H1 (cell line): ENCODE data around the gene MDC1. TPM values are rescaled to one million over a fixed set of nuclear protein-coding genes. Genes with fewer than 3 reads are reported as not detected.

Experiments used
- BCL11A ChIP-seq, 2 experiments: IDR thresholded peaks; one replicate each; pipeline ENCODE4 v1.6.1; 2011; ENCODE audit warnings: low read depth in 2 of 2, low read length in 2 of 2, mild to moderate bottlenecking in 2 of 2
- CBX5 ChIP-seq: fragments of 300-800, 300-1000 bp; sonication (generic); IDR thresholded peaks from 2 replicates; pipeline ENCODE4 v1.7.1; 2016; ENCODE audit warnings: antibody characterized with exemption, low read length, low read depth
- CHD2 ChIP-seq: IDR thresholded peaks from 2 replicates; pipeline ENCODE4 v1.6.1; 2012; ENCODE audit warnings: low read length, improper control_type of control experiment
- CREB1 ChIP-seq: IDR thresholded peaks from 2 replicates; pipeline ENCODE4 v1.6.1; 2012; ENCODE audit warnings: inconsistent platforms
- EZH2 ChIP-seq: fragments of 200-600 bp; sonication (generic); IDR thresholded peaks from 2 replicates; pipeline ENCODE4 v1.7.1; 2012; ENCODE audit warnings: low read depth, mild to moderate bottlenecking, moderate library complexity, low read length, inconsistent platforms; ENCODE audit not compliant: severe bottlenecking
- FOSL1 ChIP-seq: IDR thresholded peaks from 2 replicates; pipeline ENCODE4 v1.6.1; 2011; ENCODE audit warnings: mild to moderate bottlenecking, low read depth, low read length, moderate library complexity; ENCODE audit not compliant: insufficient read depth
- GABPA ChIP-seq: IDR thresholded peaks from 2 replicates; pipeline ENCODE4 v1.6.1; 2011; ENCODE audit warnings: mild to moderate bottlenecking, low read length, moderate library complexity, borderline replicate concordance; ENCODE audit not compliant: insufficient read depth
- HDAC2 ChIP-seq, 2 experiments: fragments of 300-600 bp in 1 of 2; sonication (generic) in 1 of 2; IDR thresholded peaks; 2 replicates each; pipeline ENCODE4 v1.6.1; 2011 to 2012; ENCODE audit warnings: low read depth in 2 of 2, low read length in 2 of 2, mild to moderate bottlenecking in 2 of 2, moderate library complexity in 2 of 2, borderline replicate concordance in 1 of 2, inconsistent platforms in 1 of 2
- KDM4A ChIP-seq: IDR thresholded peaks from one replicate; pipeline ENCODE4 v1.7.1; 2012; ENCODE audit warnings: low read depth, mild to moderate bottlenecking, moderate library complexity, low read length, inconsistent platforms; ENCODE audit not compliant: severe bottlenecking
- KDM5A ChIP-seq: fragments of 200-600 bp; IDR thresholded peaks from 2 replicates; pipeline ENCODE4 v1.7.1; 2012; ENCODE audit warnings: mild to moderate bottlenecking, low read length, inconsistent platforms, mixed read lengths
- NANOG ChIP-seq: IDR thresholded peaks from 2 replicates; pipeline ENCODE4 v1.6.1; 2011; ENCODE audit warnings: low read length, low read depth, mild to moderate bottlenecking, inconsistent platforms; ENCODE audit not compliant: insufficient read depth, poor library complexity, severe bottlenecking
- NRF1 ChIP-seq: IDR thresholded peaks from 2 replicates; pipeline ENCODE4 v1.6.1; 2011; ENCODE audit warnings: mild to moderate bottlenecking, low read depth, low read length, improper control_type of control experiment
- RNF2 ChIP-seq: fragments of 200-900, 300-1000 bp; sonication (generic); IDR thresholded peaks from 2 replicates; pipeline ENCODE4 v1.7.1; 2016; ENCODE audit warnings: borderline replicate concordance, low read depth, mild to moderate bottlenecking, antibody characterized with exemption, low read length; ENCODE audit not compliant: poor library complexity, severe bottlenecking; ENCODE audit errors: missing control alignments
- SIX5 ChIP-seq: IDR thresholded peaks from 2 replicates; pipeline ENCODE4 v1.6.1; 2011; ENCODE audit warnings: mild to moderate bottlenecking, low read depth, low read length
- SRF ChIP-seq: IDR thresholded peaks from 2 replicates; pipeline ENCODE4 v1.6.1; 2011; ENCODE audit warnings: mild to moderate bottlenecking, low read depth, low read length, moderate library complexity
- ZNF274 ChIP-seq: IDR thresholded peaks from 2 replicates; pipeline ENCODE4 v1.7.0; 2012; ENCODE audit warnings: low read length, borderline replicate concordance; ENCODE audit errors: extremely low read depth
- polyA plus RNA-seq, 7 experiments: library from polyadenylated mRNA; depleted of rRNA in 3 of 7; stranded (reverse) in 5 of 7; unstranded in 2 of 7; fragments of >200 nt in 5 of 7; fragments of 200-250 nt in 2 of 7; gene quantifications; 1 replicate in 5 of 7; 2 replicates in 1 of 7; 4 replicates in 1 of 7; pipeline versions ENCODE4 v1.2.1 to v1.2.3, GENCODE V29; 2011 to 2013; ENCODE audit warnings: missing spikeins in 2 of 7, mixed read lengths in 2 of 7
- total RNA-seq: library from RNA; stranded (reverse); fragmentation: NEBNext Ultra II Directional; extraction: Animal tissue kit (Norgen Biotek cat#: 25700); gene quantifications from 2 replicates; pipeline ENCODE4 v1.2.1, GENCODE V29; 2021
- TF ChIP-seq, protein P1 (sequence below), 3 experiments: IDR thresholded peaks; 1 replicate in 2 of 3; 2 replicates in 1 of 3; pipeline versions ENCODE4 v1.5.1 to v1.6.1; 2011; ENCODE audit warnings: low read length in 3 of 3, mild to moderate bottlenecking in 3 of 3, inconsistent platforms in 2 of 3, low read depth in 1 of 3, moderate library complexity in 1 of 3; ENCODE audit not compliant: insufficient read depth in 1 of 3; ENCODE audit errors: control extremely low read depth in 1 of 3
- TF ChIP-seq, protein P2 (sequence below): IDR thresholded peaks from 2 replicates; pipeline ENCODE4 v1.6.1; 2011; ENCODE audit warnings: low read depth, mild to moderate bottlenecking, low read length; ENCODE audit not compliant: insufficient read depth
- TF ChIP-seq, protein P3 (sequence below): IDR thresholded peaks from 2 replicates; pipeline ENCODE4 v1.6.1; 2011; ENCODE audit warnings: low read length, improper control_type of control experiment

Gene MDC1
- total and polyA plus RNA-seq, 2 of the 8 experiments (the other 6 are each of a cell fraction or from before 2014, with no cell fraction given) = 29.9 to 81.1 TPM

DNA sequence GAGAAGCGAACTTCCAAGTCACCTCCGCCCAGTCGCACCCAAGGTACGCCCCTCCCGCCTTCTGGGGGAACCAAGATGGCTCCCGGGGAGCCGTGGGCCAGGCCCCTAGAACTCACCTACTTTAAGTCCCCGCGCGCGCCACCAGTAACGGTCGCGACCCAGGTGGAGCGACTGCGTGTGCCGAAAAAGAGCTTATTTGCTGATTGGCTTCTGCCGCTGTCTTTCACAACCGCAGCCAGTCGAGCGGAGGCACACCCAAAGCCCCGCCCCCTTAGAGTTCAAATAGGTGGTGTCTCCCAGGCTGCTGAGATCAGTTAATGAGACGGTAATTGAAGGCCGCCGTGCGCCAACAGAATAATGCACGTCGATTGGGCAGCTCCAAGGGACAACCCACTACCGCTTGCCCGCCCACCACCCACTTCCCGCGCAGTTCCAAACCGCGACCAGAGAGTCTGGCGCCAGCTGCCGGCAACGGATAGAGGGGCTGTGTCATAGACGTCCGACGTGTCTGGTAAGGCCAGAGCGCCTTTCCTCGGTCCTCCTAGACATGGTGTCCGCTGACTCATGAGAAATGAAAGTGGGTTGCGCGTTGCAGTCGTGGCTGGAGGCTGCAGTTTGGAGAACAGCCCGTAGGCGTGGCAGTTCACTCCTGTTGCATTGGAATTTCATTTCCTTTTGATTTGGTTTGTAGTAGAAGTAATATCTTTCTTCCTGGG lies at the start of gene MDC1 (continued):
- TF ChIP-seq, protein P1, sequence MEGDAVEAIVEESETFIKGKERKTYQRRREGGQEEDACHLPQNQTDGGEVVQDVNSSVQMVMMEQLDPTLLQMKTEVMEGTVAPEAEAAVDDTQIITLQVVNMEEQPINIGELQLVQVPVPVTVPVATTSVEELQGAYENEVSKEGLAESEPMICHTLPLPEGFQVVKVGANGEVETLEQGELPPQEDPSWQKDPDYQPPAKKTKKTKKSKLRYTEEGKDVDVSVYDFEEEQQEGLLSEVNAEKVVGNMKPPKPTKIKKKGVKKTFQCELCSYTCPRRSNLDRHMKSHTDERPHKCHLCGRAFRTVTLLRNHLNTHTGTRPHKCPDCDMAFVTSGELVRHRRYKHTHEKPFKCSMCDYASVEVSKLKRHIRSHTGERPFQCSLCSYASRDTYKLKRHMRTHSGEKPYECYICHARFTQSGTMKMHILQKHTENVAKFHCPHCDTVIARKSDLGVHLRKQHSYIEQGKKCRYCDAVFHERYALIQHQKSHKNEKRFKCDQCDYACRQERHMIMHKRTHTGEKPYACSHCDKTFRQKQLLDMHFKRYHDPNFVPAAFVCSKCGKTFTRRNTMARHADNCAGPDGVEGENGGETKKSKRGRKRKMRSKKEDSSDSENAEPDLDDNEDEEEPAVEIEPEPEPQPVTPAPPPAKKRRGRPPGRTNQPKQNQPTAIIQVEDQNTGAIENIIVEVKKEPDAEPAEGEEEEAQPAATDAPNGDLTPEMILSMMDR (IDR thresholded peaks at IDR 0.05; ENCODE audit: control extremely low read depth in 1 of 3, insufficient read depth in 1 of 3, low read depth in 1 of 3, low read length in 3 of 3) = peak in 1 of 3 experiments; percentile 15; a peak in 1 of 4 replicates
- TF ChIP-seq KDM5A = 0 out of 2 replicates have a peak, but pooled peaks have one; percentile 42
- TF ChIP-seq GABPA = no peak
- TF ChIP-seq HDAC2 (IDR thresholded peaks at IDR 0.05; ENCODE audit: borderline replicate concordance in 1 of 2, low read depth in 2 of 2, low read length in 2 of 2) = peak in 1 of 2 experiments; percentile 95; a peak in 1 of 4 replicates
- no peak for TF ChIP-seq EZH2
- TF ChIP-seq NANOG = peak; percentile 66
- no peak for TF ChIP-seq KDM4A
- TF ChIP-seq, protein P2, sequence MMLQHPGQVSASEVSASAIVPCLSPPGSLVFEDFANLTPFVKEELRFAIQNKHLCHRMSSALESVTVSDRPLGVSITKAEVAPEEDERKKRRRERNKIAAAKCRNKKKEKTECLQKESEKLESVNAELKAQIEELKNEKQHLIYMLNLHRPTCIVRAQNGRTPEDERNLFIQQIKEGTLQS = no peak
- no peak for TF ChIP-seq BCL11A (IDR thresholded peaks at IDR 0.05; ENCODE audit: low read depth in 2 of 2, low read length in 2 of 2)
- TF ChIP-seq ZNF274 = no peak
- TF ChIP-seq RNF2 = no peak
- TF ChIP-seq SRF = no peak
- TF ChIP-seq, protein P3, sequence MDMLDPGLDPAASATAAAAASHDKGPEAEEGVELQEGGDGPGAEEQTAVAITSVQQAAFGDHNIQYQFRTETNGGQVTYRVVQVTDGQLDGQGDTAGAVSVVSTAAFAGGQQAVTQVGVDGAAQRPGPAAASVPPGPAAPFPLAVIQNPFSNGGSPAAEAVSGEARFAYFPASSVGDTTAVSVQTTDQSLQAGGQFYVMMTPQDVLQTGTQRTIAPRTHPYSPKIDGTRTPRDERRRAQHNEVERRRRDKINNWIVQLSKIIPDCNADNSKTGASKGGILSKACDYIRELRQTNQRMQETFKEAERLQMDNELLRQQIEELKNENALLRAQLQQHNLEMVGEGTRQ = no peak
- TF ChIP-seq CBX5 = no peak
- TF ChIP-seq FOSL1 = no peak
- TF ChIP-seq SIX5 = no peak; the same call in 1 of the 2 replicates
- TF ChIP-seq NRF1 = no peak
- peak; percentile 88 for TF ChIP-seq CREB1
- TF ChIP-seq CHD2 = peak; percentile 84
